Activated T-helper 9 cell treated with anti-CD3 and anti-CD28 coated beads, Interleukin-2, amount 50 U/mL, for 16 hours (primary cell): ENCODE results near the gene RPS5.
"Not testable (repeated sequence)": the region's sequence is repeated elsewhere in the genome, so short reads cannot be mapped to it uniquely, and the experiment has no call there.

ENCODE experiments used
- DNase-seq: peaks from one replicate; pipeline ENCODE4 v3.0.0-alpha.2; 2020; ENCODE audit warnings: low read depth

Gene RPS5

GRCh38 chr19:58385891-58386575, 1.0 kb upstream of the RPS5 start:
- no peak for DNase-seq

GRCh38 chr19:58387338-58388174, 487 bp downstream of the RPS5 start:
- no peak for DNase-seq

DNA sequence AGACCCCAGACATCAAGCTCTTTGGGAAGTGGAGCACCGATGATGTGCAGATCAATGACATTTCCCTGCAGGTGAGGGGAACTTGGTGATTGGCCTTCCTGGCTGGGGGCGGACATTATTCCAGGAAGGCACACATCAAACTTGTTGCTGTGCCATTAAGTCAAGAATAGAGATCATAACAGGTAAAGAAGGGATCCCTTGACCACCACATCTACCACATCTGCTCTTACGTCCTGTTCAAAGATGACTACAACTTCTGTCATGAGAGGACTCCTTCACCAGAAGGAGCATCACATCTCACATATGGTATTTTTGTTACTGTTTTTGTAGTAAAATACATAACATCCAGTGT, 1.1 kb downstream of the RPS5 start:
- no peak for DNase-seq

- DNase-seq = no peak
These were observed 6.1 kb downstream of the RPS5 start for GRCh38 chr19:58392945-58393724.

DNA sequence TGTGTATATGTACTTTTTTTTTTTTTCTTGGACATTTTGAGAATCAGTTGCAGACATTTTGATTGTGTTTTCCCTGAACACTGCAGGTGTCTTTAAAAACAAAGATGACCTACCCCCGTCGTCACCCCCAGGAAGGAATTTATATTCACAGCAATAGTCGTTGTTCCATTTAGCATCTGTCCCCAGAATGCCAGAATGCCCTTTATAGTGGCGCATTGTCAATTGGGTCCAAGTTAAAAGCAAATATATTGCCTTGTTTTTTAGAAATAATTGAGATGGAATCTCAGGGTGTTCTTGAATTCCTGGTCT, 6.6 kb downstream of the RPS5 start:
- DNase-seq = no peak

- DNase-seq = no peak
These were observed 7.8 kb downstream of the RPS5 start for GRCh38 chr19:58394821-58395219.

DNA sequence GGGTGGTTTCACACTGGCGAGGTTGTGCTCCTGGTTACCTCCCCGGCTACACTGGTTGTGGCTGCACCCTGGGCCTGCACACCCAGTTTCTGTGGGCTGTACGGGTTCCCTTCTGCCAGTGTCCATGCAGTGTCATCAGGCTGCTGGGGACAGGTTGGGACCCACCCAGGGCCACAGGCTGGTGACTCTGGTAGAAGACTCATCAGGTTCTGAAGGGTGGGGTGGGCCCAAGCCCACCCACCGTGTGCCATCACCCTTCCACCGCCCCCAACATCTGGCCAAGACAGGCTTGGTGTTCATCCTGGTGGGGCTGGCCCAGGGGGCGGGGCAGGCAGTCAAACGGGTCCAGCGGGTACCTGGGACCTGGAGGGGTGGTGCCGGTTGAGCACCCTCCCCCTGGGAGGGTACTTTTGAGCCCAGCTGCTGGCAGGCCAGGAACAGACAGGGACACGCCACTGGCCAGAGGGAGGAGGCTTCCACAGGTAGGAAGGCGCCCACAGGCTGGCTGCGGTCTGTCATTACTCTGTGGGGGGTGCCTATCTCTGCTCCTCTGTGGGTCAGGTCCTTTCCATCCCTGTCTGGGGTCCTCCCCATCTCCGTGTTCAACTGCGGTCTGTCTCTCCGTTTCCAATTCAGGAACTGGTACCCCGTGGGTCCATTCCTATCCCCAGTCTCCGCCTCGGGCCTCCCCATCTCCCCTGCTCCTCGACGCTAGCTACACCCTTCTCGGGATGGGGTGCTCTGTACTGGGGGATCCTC, 8.3 kb downstream of the RPS5 start, which contains the start of gene RNF225:
TSS of gene RNF225 (plus strand) at position 437 of the 759 bp plus-strand sequence. CDS start 434 bp downstream, outside the sequence.
- DNase-seq = no peak

GRCh38 chr19:58395979-58396627, 9.0 kb downstream of the RPS5 start:
- no peak for DNase-seq

DNA sequence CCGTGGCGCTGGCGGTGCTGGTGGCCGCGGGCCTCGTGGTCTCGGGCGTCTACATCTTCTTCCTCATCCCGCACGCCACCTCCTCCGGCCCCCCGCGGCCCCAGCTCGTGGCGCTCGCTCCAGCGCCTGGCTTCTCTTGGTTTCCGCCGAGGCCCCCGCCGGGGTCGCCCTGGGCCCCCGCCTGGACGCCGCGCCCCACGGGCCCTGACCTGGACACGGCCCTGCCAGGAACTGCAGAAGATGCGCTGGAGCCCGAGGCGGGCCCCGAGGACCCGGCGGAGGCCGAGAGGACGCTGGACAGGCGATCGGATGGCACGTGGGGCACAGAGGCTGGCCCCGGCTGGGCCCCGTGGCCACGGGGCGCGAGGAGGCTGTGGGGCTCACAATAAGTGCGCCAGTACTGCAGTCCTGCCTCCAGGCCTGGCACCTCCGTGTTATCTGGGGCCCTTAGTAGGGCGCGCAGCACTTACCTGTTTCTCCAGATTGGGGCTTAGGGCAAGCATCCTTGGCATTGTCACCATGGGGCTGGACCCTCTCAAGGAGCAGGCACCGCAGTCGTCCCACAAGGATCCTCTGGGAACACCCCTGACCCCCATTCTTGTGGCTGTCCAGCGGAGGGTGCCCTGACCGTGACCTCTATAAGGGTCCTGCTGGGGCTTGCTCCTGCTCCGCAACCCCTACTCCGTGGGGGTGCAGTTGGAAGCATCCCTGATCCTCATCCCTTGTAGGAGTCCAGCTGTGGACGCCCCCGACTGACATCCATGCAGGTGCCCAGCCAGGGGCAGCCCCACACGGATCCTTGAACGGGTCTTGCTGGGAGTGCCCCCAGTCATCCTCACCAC, 9.8 kb downstream of the RPS5 start:
- DNase-seq = no peak

DNA sequence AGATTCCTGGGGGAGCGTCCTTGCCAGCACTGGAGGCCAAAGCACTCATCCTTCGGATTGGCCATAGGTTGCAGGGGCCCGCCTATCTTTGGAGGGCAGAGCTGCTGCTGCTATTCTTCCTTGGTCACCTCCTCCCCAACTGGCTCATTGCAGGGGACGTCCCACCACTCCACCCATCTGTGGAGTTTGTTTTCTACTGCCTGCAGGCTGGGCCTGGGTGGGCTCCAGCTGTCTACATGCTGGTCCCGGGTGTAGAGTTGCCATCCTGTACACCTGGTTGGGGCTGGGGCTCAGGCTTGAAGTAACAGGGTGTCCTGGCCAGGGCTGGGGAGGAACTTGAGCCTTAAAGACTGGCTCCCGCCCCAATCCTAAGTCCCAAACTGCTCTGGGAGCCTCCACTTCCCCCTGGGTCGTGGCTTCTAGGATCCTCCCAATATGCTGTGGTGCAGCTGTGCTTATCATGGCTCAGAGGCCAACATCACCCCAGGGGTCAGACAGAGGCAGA, 10.5 kb downstream of the RPS5 start:
- DNase-seq = no peak

DNA sequence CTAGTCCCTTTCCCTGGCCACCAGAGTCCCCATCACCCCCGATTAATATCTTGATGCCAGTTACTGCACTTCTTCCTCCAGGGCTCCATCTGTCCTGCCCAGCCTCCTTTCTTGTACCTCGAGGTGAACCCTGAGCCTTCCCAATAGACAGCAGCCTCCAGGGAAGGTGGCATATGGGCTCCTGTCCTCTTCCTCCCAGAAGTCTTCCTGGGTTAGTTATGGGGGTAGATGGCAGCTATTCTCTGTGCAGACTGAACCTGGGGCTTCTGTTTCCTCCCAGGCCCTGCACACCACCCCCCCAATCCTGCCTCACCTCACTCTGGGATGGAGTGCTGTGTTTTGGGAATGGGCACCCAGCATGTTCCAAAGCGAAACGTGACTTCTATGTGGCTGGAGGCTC, 11.0 kb downstream of the RPS5 start:
- no peak for DNase-seq

GRCh38 chr19:58398545-58398944, 11.5 kb downstream of the RPS5 start:
- no peak for DNase-seq

GRCh38 chr19:58399903-58400302, 12.8 kb downstream of the RPS5 start:
- DNase-seq = no peak

DNA sequence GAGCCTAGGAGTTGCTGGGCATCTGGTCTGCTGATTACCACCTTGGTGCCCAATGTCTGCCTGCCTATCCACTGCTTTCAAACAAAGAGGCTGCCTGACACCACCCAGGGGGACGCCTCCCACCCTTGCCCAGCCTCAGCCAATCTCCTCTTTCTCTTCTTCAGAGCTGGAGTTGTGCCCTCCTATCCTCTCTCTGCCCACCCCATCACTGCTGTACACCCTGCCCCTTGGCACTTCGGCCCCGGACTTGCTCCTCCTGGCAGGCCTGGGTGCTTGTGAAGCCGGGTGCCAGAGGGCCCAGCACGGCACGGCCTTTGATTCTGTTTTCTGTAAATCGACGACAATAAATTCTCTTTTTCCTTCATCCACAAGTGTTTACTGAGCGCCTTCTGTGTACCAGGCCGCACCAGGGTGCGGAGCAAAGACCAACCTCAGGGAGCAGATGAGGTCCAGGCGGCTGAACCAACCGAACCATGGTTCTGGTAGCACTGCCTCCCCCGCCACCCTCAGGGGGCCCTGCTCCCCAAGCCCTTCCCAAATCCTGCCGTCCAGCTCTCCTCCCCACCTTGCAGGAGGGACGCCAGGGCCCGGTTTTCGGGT, 13.3 kb downstream of the RPS5 start:
- DNase-seq = no peak

- DNase-seq = peak; percentile 98
These were observed 14.1 kb downstream of the RPS5 start for GRCh38 chr19:58400916-58401839.

- no peak for DNase-seq
These were observed 14.9 kb downstream of the RPS5 start for GRCh38 chr19:58401840-58402421.

DNA sequence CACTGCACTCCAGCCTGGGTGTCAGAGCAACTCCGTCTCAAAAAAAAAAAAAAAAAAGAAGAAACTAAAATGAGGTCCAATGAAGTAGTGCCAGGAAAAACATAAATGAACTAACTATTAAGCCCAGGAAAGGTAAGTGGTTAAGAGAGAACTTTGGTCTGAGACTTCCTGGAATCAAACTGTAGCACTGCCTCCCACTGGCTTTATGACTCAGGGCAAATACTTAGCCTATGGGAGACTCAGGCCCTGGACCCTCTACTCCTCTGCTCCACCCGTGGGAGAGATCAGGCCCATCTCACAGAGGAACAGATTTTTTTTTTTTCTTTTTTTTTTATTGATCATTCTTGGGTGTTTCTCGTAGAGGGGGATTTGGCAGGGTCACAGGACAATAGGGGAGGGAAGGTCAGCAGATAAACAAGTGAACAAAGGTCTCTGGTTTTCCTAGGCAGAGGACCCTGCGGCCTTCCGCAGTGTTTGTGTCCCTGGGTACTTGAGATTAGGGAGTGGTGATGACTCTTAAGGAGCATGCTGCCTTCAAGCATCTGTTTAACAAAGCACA, 16.9 kb downstream of the RPS5 start:
- not testable (repeated sequence) for DNase-seq
